ENCODE measurements around the gene DLG1. TPM values are rescaled to one million over a fixed set of nuclear protein-coding genes. Genes with fewer than 3 reads are reported as not detected.

The DLG1 gene
- total and polyA plus RNA-seq, 4 donors: 12.7 to 51.2 (median 22.3) TPM

GRCh38 chr3:197312431-197312830 lies 14.0 kb upstream of the DLG1 start:
- Histone ChIP-seq H3K36me3 (ENCODE audit: control insufficient read depth in 4 of 4, insufficient read depth in 3 of 4, low read depth in 1 of 4, low read length in 3 of 4) (no peaks in the 10 kb centered on the region), H3K27ac (ENCODE audit: low read depth in 1 of 2, low read length in 2 of 2) (no peak overlapping the region), H3K27me3 (ENCODE audit: control insufficient read depth in 4 of 4, insufficient read depth in 4 of 4, low read length in 3 of 4) (no peaks in the 10 kb centered on the region), H3K4me1 (ENCODE audit: control insufficient read depth in 4 of 4, insufficient read depth in 4 of 4, low read length in 3 of 4) (no peaks in the 10 kb centered on the region), H3K9ac (ENCODE audit: low read depth in 1 of 2, low read length in 2 of 2) (no peak overlapping the region), H3K4me3 (ENCODE audit: low read depth in 1 of 3, low read length in 3 of 3) (no peak overlapping the region), H3K9me3 (ENCODE audit: control insufficient read depth in 4 of 4, low read length in 3 of 4) (no peaks in the 10 kb centered on the region)
- TF ChIP-seq RAD21 (IDR thresholded peaks at IDR 0.05): no peak
- no peak for TF ChIP-seq JUND (IDR thresholded peaks at IDR 0.05)
- no peak for TF ChIP-seq SP1 (IDR thresholded peaks at IDR 0.05)
- TF ChIP-seq ZBTB33 (IDR thresholded peaks at IDR 0.05): no peak
- no peak for TF ChIP-seq GABPA (IDR thresholded peaks at IDR 0.05 in 1 of 2, conservative IDR thresholded peaks at IDR 0.05 in 1 of 2)
- TF ChIP-seq, protein P1, sequence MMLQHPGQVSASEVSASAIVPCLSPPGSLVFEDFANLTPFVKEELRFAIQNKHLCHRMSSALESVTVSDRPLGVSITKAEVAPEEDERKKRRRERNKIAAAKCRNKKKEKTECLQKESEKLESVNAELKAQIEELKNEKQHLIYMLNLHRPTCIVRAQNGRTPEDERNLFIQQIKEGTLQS (IDR thresholded peaks at IDR 0.05): no peak
- no peak for TF ChIP-seq CTCF (IDR thresholded peaks at IDR 0.05; ENCODE audit: low read depth, low read length, missing input control)
- TF ChIP-seq, protein P2, sequence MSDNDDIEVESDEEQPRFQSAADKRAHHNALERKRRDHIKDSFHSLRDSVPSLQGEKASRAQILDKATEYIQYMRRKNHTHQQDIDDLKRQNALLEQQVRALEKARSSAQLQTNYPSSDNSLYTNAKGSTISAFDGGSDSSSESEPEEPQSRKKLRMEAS (IDR thresholded peaks at IDR 0.05): no peak
- TF ChIP-seq HNF4G (IDR thresholded peaks at IDR 0.05): no peak
- TF ChIP-seq EGR1 (IDR thresholded peaks at IDR 0.05; ENCODE audit: low read depth in 2 of 2): no peak
- TF ChIP-seq FOXA2 (IDR thresholded peaks at IDR 0.05): no peak
- DNase-seq (ENCODE audit: low spot score): no peak
- 83% methylated on average over 1 of the region's 1 CpG for WGBS

- no peak for TF ChIP-seq JUND (IDR thresholded peaks at IDR 0.05)
- TF ChIP-seq EGR1 (IDR thresholded peaks at IDR 0.05; ENCODE audit: low read depth in 2 of 2): no peak
- no peak for TF ChIP-seq FOXA2 (IDR thresholded peaks at IDR 0.05)
- no peak for DNase-seq (ENCODE audit: low spot score)
- no peak overlapping the region for H3K4me3 ChIP-seq (ENCODE audit: low read depth in 1 of 3, low read length in 3 of 3)
- WGBS: 98% methylated on average over 3 of the region's 3 CpGs
- no peaks in the 10 kb centered on the region for H3K4me1 ChIP-seq (ENCODE audit: control insufficient read depth in 4 of 4, insufficient read depth in 4 of 4, low read length in 3 of 4)
- H3K9ac ChIP-seq (ENCODE audit: low read depth in 1 of 2, low read length in 2 of 2): no peak overlapping the region
- H3K27ac ChIP-seq (ENCODE audit: low read depth in 1 of 2, low read length in 2 of 2): no peak overlapping the region
- no peaks in the 10 kb centered on the region for H3K36me3 ChIP-seq (ENCODE audit: control insufficient read depth in 4 of 4, insufficient read depth in 3 of 4, low read depth in 1 of 4, low read length in 3 of 4)
- H3K27me3 ChIP-seq (ENCODE audit: control insufficient read depth in 4 of 4, insufficient read depth in 4 of 4, low read length in 3 of 4): no peaks in the 10 kb centered on the region
- no peaks in the 10 kb centered on the region for H3K9me3 ChIP-seq (ENCODE audit: control insufficient read depth in 4 of 4, low read length in 3 of 4)
These were observed 13.2 kb upstream of the DLG1 start for GRCh38 chr3:197311591-197311990.

- no peak for DNase-seq (ENCODE audit: low spot score)
- Histone ChIP-seq H3K4me3 (ENCODE audit: low read depth in 1 of 3, low read length in 3 of 3) (no peak overlapping the region), H3K27me3 (ENCODE audit: control insufficient read depth in 4 of 4, insufficient read depth in 4 of 4, low read length in 3 of 4) (no peaks in the 10 kb centered on the region), H3K9ac (ENCODE audit: low read depth in 1 of 2, low read length in 2 of 2) (no peak overlapping the region), H3K36me3 (ENCODE audit: control insufficient read depth in 4 of 4, insufficient read depth in 3 of 4, low read depth in 1 of 4, low read length in 3 of 4) (no peaks in the 10 kb centered on the region), H3K9me3 (ENCODE audit: control insufficient read depth in 4 of 4, low read length in 3 of 4) (no peaks in the 10 kb centered on the region), H3K4me1 (ENCODE audit: control insufficient read depth in 4 of 4, insufficient read depth in 4 of 4, low read length in 3 of 4) (no peaks in the 10 kb centered on the region), H3K27ac (ENCODE audit: low read depth in 1 of 2, low read length in 2 of 2) (no peak overlapping the region)
- 58% methylated on average over 5 of the region's 5 CpGs for WGBS
- TF ChIP-seq REST (IDR thresholded peaks at IDR 0.05): no peak
- no peak for TF ChIP-seq FOXA1 (IDR thresholded peaks at IDR 0.05)
- TF ChIP-seq, protein P2 (IDR thresholded peaks at IDR 0.05): no peak
- TF ChIP-seq CTCF (IDR thresholded peaks at IDR 0.05; ENCODE audit: low read depth, low read length, missing input control): no peak
- TF ChIP-seq HNF4A (conservative IDR thresholded peaks at IDR 0.05): no peak
- peak; percentile 57 for TF ChIP-seq NR2F2 (IDR thresholded peaks at IDR 0.05)
- TF ChIP-seq YY1 (IDR thresholded peaks at IDR 0.05): no peak
- no peak for TF ChIP-seq FOXA2 (IDR thresholded peaks at IDR 0.05)
These were observed 11.3 kb upstream of the DLG1 start for GRCh38 chr3:197309528-197310361.

All from liver (tissue), 9 donors.